ENCODE results near the gene PRIM2.

DNA sequence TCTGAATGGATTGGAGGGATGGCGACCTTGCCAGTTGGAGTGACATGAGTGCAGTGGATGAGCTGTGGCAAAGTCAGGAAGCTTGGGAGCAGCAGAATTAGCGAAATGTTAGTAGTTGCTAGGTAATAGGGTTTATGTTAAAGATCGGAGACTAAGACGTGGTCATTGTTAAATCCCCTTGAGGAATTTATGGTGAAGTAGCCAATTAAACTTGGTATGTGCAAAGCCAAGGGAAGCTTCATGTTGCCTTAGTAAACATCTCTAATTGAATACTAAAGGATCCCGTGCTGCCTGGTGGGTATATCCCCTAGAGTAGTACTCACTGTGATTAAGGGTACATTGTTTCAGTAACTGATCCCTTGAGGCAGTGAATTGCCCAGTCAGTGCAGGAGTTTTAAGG is 106.0 kb downstream of the PRIM2 start:
- TF ChIP-seq CTCF (IDR thresholded peaks at IDR 0.05) (no peak), POLR2A (IDR thresholded peaks at IDR 0.05) (no peak)

All from prostate gland (tissue), 2 donors.